NT2/D1 (cell line): ENCODE data around the gene NAV2.

Experiments used
- DNase-seq: peaks from one replicate; pipeline ENCODE4 v3.0.0-alpha.2; 2011; ENCODE audit warnings: low read depth, low spot score
- H3K27me3 ChIP-seq: 2 replicates; pipeline ENCODE4 v1.6.0; 2011; ENCODE audit warnings: mild to moderate bottlenecking; ENCODE audit not compliant: insufficient read length, insufficient read depth
- H3K36me3 ChIP-seq: 2 replicates; pipeline ENCODE4 v1.6.1; 2011; ENCODE audit warnings: mild to moderate bottlenecking, low read length, mixed read lengths; ENCODE audit not compliant: insufficient read depth, insufficient read length
- H3K4me1 ChIP-seq: 2 replicates; pipeline ENCODE4 v1.5.1; 2011; ENCODE audit not compliant: insufficient read depth, insufficient read length
- H3K4me3 ChIP-seq: 2 replicates; pipeline ENCODE4 v1.5.1; 2011; ENCODE audit warnings: low read depth; ENCODE audit not compliant: insufficient read length
- H3K9ac ChIP-seq: 2 replicates; pipeline ENCODE4 v1.6.0; 2011; ENCODE audit warnings: low read depth; ENCODE audit not compliant: insufficient read length
- H3K9me3 ChIP-seq: 2 replicates; pipeline ENCODE4 v1.5.1; 2011; ENCODE audit warnings: mild to moderate bottlenecking, low read length; ENCODE audit not compliant: insufficient read depth
- SUZ12 ChIP-seq: IDR thresholded peaks from 2 replicates; pipeline ENCODE4 v1.6.1; 2011; ENCODE audit not compliant: insufficient read length, insufficient read depth; ENCODE audit errors: extremely low read depth
- YY1 ChIP-seq: IDR thresholded peaks from 2 replicates; pipeline ENCODE4 v1.6.1; 2011; ENCODE audit not compliant: insufficient read length, insufficient read depth
- ZNF274 ChIP-seq: IDR thresholded peaks from 2 replicates; pipeline ENCODE4 v1.6.1; 2011; ENCODE audit warnings: mild to moderate bottlenecking, low read depth, low read length

The NAV2 gene

DNA sequence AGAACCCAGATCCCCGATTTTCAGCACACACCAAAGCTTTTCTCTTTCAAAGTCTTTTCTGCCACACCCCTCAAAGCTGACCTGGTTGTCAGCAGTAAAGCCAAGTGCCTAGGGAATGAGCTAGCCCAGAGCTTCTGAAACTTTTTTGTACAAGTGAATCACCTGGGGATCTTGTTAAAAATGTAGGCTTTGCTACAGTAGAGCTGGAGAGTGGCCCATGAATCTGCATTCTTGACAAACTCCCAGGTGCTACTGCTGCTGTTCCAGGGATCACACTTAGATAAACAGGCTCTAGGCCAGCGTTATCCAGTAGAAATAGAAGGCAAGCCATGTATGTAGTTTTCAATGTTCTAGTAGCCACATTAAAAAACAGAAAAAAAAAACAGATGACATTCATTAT lies 21.8 kb upstream of the NAV2 start:
- TF ChIP-seq ZNF274 (no peak), YY1 (no peak), SUZ12 (no peak)
- Histone ChIP-seq H3K27me3 (peaks cover 20% of the 10 kb centered on the region), H3K36me3 (no peaks in the 10 kb centered on the region), H3K9ac (no peak overlapping the region), H3K4me3 (no peak overlapping the region), H3K4me1 (no peaks in the 10 kb centered on the region), H3K9me3 (no peaks in the 10 kb centered on the region)
- no peak for DNase-seq

DNA sequence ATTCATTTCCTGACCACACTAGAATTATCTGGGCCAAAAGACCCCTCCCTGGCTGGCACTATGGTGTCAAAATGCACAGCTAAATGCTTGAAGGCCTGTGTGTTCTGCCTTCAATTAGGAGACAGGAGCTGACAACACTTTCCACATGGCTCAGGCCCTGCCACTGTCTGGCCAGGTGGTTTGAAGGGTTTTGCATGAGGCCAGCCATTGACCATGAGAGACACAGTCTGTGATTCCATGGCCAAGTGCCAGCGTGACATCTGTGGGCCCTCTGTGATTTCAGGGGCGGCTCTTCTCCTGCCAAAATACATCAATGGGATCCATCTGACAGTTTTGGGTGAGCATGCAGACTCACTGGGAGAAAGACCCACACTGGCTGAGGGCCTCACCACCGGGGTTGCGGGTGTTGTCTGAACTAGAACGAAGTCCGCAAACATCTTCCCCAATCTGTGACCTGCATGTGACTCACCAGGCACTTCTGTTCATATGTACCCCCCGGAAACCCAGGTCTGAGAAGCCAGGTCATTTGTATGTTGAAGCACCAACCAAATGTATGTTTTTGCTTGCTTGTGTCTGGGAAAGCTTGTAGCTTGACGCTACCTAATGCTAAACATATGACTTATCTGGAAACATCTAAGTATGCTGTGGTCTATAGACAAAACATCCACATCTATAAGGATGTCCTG lies 20.7 kb upstream of the NAV2 start:
- Histone ChIP-seq H3K4me3 (no peak overlapping the region), H3K27me3 (peaks cover 20% of the 10 kb centered on the region), H3K4me1 (no peaks in the 10 kb centered on the region), H3K9ac (no peak overlapping the region), H3K9me3 (no peaks in the 10 kb centered on the region), H3K36me3 (no peaks in the 10 kb centered on the region)
- TF ChIP-seq YY1 = no peak
- TF ChIP-seq SUZ12 = no peak
- no peak for TF ChIP-seq ZNF274
- no peak for DNase-seq

DNA sequence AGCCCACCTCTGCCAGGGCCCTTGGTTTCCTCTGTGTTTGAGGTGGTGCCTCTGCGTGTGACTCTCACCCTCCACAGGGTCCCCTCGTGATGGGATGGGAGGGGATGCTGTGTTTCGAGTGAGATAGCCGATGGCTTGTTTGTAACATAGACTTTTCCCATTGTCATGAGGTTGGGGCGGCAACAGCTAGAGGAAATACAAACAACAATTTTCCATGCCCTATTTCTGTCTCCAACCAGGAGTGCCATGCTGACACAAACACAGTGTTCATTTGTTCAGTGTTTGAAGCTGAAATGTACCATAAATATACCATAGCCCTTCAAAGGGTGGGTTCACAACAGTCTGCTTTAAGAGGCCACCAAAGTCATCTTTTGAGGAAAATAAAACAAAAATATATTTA lies 19.5 kb upstream of the NAV2 start:
- no peaks in the 10 kb centered on the region for H3K9me3 ChIP-seq
- no peak overlapping the region for H3K4me3 ChIP-seq
- TF ChIP-seq SUZ12 = no peak
- no peak for TF ChIP-seq ZNF274
- TF ChIP-seq YY1 = no peak
- H3K27me3 ChIP-seq = peaks cover 11% of the 10 kb centered on the region
- DNase-seq = no peak
- no peak overlapping the region for H3K9ac ChIP-seq
- H3K36me3 ChIP-seq = no peaks in the 10 kb centered on the region
- H3K4me1 ChIP-seq = peaks cover 3% of the 10 kb centered on the region

DNA sequence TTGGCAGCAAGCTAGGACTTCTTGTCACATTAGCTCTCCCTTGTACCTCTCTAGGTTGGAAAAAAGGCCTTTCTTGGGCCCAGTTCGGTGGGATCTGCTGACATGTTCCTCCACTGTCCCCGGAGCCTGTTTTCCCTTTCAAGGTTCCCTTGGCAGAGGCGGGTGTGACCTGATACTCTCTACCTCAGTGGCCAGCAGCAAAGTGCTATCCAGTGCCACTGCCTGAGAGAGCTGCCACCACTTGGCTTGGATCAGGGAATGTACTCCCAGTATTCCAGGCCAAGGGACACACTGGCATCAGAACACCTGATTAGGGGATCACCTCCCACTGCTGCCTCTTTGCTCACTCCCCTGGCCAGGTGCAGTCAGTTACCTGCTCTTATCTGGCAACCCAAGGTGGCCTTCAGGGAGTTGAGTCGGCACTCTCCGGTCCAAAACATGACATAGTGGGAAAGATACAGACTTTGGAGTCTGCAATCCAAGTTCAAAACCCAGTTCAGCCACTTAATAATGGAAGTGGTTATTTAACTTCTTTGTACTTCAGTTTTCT lies 17.8 kb upstream of the NAV2 start:
- no peak for TF ChIP-seq SUZ12
- no peak for TF ChIP-seq ZNF274
- no peak for TF ChIP-seq YY1
- no peak for DNase-seq

DNA sequence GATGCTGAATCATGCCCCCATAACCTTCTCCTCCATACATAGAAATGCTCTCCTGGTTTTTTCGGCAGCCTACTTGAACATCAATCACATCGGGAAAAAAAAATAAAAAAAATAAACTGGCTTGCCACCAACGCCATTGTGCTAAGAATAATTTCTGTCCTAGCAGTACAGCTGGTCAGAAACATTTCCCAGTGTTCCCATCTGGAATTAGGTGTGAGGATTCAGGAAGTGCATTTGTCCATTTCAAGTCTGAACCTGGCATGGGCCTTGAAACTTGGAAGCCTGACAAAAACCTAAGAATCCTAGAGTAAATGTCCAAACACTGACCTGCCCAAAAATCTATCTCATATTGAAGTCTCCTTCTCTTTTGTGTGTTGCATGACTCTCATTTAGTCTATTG lies 16.6 kb upstream of the NAV2 start:
- peaks cover 3% of the 10 kb centered on the region for H3K4me1 ChIP-seq
- H3K36me3 ChIP-seq = no peaks in the 10 kb centered on the region
- DNase-seq = no peak
- no peak overlapping the region for H3K9ac ChIP-seq
- H3K9me3 ChIP-seq = no peaks in the 10 kb centered on the region
- H3K4me3 ChIP-seq = no peak overlapping the region
- TF ChIP-seq SUZ12 (no peak), ZNF274 (no peak), YY1 (no peak)
- peaks cover 5% of the 10 kb centered on the region for H3K27me3 ChIP-seq

More for the DNA sequence above, 17.8 kb upstream of the NAV2 start:
- H3K4me1 ChIP-seq = peaks cover 3% of the 10 kb centered on the region
- no peak overlapping the region for H3K9ac ChIP-seq
- H3K4me3 ChIP-seq = no peak overlapping the region
- no peaks in the 10 kb centered on the region for H3K36me3 ChIP-seq
- no peaks in the 10 kb centered on the region for H3K9me3 ChIP-seq
- peaks cover 5% of the 10 kb centered on the region for H3K27me3 ChIP-seq

DNA sequence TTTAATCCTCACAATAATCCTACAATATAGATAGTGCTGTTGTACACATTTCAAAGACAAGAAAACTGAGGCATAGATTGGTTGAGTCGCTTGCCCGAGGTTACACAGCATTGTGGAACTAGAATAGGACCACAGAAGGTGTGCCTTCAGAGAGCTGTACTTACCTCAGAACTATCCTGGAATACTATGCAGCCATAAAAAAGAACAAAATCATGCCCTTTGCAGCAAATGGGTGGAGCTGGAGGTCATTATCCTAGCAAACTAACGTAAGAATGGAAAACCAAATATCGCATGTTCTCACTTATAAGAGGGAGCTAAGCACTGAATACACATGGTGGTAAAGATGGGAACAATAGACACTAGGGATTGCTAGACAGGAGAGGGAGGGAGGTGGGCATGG lies 15.7 kb upstream of the NAV2 start:
- Histone ChIP-seq H3K9ac (no peak overlapping the region), H3K27me3 (peaks cover 5% of the 10 kb centered on the region), H3K4me1 (peaks cover 3% of the 10 kb centered on the region), H3K36me3 (no peaks in the 10 kb centered on the region), H3K9me3 (no peaks in the 10 kb centered on the region), H3K4me3 (no peak overlapping the region)
- no peak for DNase-seq
- TF ChIP-seq ZNF274 (no peak), YY1 (no peak), SUZ12 (no peak)

DNA sequence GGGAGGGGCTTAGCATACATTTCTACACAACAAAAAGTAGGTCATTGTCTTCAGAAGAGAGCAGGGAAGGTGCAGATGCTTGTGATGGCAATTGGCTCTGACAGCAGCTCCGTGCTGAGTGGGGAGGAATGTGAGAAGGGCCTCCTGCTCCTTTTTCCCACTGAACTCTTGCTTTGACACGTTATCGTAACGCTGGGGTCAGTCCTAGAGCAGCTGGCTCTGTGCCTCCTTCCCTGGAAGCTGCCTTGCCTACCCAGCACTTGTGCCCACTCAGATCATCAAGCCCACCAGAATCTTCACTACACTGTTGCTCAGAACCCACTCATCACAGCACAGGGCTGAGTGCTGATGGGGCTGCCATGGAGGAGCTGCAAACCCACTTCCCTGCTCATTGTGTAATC lies 14.9 kb upstream of the NAV2 start:
- H3K27me3 ChIP-seq = peaks cover 2% of the 10 kb centered on the region
- TF ChIP-seq SUZ12 (no peak), YY1 (no peak), ZNF274 (no peak)
- H3K9ac ChIP-seq = no peak overlapping the region
- peaks cover 3% of the 10 kb centered on the region for H3K4me1 ChIP-seq
- H3K9me3 ChIP-seq = no peaks in the 10 kb centered on the region
- H3K36me3 ChIP-seq = no peaks in the 10 kb centered on the region
- no peak for DNase-seq
- H3K4me3 ChIP-seq = no peak overlapping the region
